GM21381 (cell line): ENCODE results near the gene BTBD1.
"Not testable (repeated sequence)": the region's sequence is repeated elsewhere in the genome, so short reads cannot be mapped to it uniquely, and the experiment has no call there.

ENCODE experiments used
- ATAC-seq: cut with Tn5 transposase; IDR thresholded peaks from one replicate; pipeline ENCODE4 v1.9.1; 2021; ENCODE audit warnings: mild to moderate bottlenecking, moderate library complexity; ENCODE audit not compliant: unreplicated experiment

The BTBD1 gene

DNA sequence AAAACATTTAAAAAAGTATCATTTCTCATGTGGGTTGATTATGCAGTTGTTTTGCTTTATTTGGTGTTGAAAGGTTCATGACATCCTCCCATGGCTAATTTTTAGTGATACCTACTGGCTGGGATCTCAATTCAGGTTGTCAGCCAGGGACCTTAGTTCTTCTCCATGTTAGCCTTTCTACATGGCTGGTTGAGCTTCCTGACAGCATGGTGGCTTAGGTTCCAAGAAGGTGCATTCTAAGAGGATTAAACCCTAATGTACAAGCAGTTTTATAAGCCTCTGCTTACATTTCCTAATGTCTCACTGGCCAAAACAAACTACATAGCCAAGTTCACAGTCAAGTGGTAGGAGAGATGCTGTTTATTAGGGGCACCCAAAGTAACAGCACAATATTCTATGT lies 31.0 kb upstream of the BTBD1 start:
- ATAC-seq: no peak

DNA sequence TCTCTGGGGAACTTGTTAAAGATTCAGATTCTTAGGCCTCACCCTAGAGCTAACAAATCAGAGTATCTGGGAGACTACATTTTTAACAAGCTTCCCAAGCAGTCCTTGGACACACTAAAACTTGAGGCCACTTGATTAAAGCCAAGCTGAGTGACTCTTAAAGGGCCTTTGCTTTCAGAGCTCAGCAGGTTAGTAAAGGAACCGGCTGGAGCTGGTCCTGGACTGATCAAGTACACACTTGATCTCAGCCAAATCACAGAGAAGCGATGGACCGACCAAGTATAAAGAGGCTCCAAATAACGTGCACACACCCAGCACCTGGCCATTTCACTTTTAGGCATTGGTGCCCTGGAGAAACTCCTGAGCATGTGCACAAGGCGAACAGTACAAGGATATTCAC lies 27.5 kb upstream of the BTBD1 start:
- ATAC-seq: no peak

DNA sequence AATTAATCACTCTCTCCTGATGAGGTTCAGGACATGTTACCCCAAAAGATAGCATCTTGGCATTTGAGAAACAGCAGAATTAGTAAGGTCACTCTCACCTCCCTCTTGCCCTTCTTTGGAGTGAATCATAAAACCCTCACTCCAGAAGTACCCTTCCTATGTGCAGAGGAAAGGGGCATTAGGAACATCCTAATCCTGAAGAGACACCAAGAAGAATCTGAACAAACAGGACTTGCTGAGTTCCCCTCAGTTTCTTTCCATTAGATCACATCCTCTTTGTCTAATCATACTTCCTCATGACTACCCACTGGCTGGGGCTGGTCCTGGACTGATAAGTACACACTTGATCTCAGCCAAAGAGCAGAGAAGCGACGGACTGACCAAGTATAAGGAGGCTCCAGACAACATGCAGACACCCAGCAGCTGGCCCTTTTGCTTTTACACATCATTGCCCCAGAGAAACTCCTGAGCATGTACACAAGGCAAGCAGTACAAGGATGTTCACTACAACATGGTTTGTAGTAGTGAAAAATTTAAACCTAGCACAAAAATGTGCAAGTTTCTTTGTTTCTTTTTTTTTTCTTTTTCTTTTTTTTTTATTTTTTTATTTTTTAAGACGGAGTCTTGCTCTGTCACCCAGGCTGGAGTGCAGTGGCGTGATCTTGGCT lies 25.4 kb upstream of the BTBD1 start:
- ATAC-seq: peak; percentile 90

DNA sequence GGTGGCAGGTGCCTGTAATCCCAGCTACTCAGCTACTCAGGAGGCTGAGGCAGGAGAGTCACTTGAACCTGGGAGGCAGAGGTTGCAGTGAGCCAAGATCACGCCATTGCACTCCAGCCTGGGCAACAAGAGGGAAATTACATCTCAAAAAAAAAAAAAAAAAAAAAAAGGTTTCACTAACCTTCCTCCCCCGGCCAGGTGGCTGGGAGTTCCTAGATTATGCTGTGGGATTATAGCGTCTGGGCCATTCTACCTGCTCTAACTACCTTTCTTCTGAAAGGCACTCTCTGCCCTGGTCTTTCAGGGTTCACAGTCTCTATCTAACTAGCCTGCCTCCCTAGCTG lies 24.9 kb upstream of the BTBD1 start:
- ATAC-seq: not testable (repeated sequence)

DNA sequence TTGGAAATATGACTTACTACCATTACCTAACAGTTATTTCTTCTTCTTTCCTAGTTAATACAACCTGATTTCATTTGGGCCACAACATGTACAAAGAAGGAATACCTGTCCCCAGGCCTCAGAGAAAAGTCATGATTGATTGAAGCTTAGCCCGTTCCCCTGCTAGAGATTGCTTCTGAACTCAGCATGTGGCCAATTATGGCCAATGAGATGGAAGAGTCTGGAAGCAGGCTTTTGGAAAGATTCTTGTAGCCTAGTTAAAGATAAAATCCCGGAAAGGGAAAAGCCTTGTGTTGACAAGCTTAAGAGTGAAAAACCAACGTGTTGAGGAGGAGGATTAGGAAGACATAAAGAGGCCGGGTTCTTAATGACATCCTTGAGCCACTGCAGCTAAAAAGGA lies 23.4 kb upstream of the BTBD1 start:
- no peak for ATAC-seq

DNA sequence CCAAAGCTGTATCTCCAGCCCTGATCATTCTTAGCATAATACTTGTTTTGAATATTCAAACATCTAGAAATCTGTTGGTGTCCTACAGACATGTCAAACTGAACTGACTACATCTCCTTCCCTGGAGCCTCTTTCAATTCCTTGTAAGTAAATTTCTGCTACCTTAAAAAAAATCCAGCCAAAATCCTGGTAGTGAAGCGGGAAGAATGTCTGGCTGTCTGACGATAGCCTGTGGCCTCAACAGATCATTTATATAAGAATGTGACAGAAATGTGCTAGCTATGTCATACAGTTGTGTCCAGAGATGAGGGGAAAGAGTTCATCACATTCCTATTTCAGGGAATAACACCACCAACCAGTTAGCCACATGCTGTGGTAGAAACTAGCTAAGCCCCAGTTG lies 21.8 kb upstream of the BTBD1 start:
- ATAC-seq: no peak

DNA sequence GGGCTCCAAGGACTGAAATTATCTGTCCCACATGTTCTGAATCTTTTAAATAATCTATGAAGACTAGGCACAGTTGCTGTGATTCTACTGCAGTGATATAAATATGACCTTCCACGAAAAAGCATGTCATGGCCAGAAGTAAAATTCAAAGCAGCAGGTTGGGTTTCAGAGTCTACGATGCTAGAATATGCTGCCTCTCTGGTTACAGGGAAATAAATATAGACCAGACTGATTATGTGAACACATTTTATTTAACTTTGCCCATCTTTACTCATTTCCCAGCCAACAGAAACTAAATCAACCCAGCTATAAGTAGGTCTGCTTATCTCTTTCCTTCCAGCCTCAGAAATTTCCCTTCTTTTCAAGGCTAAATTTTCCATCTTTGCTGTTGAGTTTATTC lies 20.5 kb upstream of the BTBD1 start:
- ATAC-seq: no peak

DNA sequence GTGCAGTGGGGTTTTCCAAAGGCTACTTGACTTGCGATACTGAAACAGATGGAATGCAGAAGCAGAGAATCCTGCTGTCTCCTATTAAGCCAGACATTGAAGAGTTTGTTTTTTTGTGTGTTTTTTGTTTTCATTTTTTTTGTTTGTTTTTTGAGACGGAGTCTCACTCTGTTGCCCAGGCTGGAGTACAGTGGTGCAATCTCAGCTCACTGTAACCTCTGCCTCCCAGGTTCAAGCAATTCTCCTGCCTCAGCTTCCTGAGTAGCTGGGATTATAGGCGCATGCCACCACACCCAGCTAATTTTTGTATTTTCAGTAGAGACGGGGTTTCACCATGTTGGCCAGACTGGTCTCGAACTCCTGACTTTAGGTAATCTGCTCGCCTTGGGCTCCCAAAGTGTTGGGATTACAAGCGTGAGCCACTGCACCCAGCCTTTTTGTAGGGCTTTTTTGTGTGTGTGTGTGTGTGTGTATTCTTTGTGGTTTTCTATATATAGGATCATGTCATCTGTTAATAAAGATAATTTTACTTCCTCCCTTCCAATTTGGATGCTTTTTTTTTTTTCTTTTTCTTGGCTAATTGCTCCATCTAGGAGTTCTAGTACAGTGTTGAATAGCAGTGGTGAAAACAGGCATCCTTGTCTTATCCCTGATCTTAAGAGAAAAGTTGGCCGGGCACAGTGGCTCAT lies 19.0 kb upstream of the BTBD1 start:
- not testable (repeated sequence) for ATAC-seq

DNA sequence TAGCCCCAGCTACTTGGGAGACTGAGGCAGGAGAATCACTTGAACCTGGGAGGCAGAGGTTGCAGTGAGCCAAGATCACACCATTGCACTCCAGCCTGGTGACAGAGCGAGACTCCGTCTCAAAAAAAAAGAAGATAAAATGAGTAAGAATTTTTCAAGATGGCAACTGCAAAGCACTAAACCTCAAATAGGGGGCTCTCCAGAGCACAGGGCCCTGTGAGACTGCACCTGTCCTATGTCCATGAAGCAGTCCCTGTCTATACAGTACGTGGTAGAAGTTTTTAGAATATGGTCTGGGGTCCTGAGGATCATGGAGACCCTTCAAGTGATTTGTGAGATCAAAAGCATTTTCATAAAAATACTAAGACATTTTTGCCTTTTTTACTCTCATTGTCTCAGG lies 18.4 kb upstream of the BTBD1 start:
- ATAC-seq: not testable (repeated sequence)

DNA sequence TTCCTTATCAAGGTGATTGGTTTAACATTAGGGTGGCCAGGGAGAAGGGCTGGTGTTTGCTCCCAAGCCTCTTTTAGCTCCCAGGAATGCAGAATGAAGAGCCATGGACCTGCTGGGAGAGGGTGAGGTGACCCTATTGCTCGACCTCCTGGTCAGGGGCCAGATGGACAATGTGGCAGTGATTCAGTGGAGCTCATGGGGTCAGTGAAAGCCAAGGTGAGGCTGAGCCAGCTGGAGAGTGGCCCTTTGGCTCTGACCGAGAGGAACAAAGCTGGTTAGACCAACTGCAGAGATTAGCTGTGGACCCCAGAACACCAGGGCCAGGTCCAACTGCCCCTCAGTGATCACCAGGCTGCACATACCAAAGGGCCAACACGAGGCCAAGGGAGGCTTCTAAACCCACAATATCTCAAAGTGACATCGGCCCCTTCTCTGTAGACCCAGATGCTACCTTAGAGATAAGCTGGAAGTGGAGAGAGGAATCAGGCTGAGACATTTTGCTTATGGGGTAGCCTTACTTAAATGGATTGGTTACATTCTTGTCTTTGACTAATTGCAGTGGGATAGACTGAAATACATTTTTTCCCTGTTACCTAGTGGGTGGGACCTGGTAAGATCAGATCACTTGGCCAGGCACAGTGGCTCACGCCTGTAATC lies 15.8 kb upstream of the BTBD1 start:
- ATAC-seq: no peak

DNA sequence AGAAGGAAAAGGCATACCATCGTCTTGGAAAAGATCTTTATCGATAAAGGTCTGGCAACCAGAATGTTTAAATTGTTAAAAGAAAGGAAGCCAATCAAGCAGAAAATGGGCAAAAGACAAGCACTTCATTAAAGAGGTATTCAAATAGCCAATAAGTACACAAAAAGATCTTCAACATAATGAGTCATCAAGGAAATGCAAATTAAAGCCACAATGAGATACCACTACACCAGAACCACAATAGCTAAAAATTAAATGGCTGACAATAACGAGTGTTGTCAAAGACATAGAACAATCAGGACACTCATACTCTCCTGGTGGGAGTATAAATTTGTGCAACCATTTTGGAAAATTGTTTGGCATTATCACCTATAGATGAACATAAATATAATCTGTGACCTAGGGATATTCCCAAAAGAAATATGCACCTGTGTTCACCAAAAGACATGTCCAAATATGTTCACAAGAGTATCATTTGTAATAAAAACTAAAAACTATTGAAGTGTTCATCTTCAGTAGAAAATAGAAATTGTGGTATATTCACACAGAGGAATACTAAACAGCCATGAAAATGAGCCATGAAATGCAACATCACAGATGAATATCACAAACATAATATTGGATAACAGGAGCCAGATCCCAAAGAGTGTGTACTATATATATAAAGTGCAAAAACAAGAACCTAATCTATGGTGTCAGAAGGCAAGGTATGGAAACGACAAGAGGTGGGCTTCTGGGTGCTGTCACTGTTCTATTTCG lies 14.4 kb upstream of the BTBD1 start:
- no peak for ATAC-seq

DNA sequence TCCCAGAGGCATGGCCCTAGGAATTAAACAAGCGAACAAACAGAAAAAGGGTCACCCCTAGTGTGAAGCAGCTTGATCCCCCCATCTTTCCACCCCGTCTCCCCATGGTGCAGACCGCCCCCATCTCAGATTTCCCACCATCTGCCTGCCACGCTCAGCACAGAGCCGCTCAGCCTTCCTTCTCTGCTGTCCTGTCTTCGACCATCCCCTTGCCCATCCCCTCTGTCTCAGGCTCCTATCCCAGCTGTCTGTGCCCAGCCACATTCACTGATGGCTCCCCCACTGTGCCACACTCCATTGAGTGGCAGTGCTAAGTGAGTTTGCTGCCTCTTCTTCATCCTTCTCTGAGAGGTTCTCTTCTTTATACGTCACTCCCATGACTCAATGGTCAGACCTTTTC lies 11.7 kb upstream of the BTBD1 start:
- ATAC-seq: no peak

DNA sequence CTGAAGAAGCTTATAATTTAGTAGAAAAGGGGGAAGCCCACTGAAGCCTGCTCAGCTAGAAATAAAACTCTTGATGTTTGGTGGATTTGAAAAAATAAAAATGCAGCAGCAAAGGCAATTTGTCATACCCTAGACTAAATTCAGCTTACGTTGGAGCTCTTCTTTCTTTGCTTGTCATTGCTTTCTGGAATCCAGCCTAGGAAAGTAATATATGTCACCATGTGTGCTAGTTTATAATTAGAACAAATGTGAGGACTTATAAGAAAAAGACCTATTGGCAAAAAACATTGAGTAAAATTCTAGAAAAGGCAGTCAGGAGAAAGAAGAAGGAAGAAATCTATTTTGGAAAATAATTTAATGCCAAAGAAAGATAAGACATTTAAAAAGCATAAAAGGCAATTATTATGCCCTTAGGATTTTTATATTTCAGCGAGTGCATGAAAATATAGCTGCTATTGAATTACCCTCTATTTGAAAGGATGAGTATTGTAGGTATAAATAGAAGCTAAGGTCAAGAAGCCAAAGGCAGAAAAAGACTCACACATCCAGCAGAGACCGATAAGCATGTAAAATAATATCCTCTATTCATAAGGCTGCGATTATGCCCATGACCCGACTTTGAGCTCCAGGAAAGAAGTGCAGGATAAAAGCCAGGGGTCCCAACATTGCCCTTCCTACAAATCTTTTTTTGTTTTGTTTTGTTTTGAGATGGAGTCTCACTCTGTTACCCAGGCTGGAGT lies 10.6 kb upstream of the BTBD1 start:
- no peak for ATAC-seq

DNA sequence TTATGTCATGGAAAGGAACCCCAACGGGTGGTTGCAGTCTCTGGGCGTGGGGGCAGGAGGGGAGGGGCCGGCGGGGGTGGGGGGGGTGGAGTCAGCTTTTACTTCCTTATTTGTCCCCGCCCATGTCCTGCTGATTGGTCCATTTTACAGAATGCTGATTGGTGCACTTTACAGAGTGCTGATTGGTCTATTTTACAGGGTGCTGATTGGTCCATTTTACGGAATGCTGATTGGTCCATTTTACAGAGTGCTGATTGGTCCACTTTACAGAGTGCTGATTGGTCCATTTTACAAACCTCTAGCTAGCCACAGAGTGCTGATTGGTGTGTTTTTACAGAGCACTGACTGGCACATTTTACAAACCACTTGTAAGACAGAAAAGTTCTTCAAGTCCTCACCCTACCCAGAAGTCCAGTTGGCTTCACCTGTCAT lies 2.2 kb upstream of the BTBD1 start:
- not testable (repeated sequence) for ATAC-seq

DNA sequence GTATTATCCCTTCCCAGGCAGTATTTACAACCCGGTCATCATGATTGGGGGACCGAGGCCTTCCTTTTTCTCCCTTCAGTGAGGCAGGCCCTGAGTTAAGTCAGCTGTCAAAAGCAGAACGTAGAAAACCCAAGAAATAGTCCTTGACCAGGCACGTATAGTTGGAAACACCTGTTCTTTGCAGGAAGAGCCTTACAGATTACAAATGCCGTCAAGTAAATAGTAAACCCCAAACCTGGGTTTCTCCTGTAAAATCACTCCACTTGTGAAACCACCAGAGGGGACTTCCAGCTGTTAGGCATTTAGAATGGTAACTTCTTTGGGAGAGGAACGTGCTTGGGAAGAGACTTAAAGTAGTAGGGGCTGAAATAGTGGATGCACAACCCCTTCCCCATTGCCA lies 1.0 kb upstream of the BTBD1 start:
- ATAC-seq: no peak

DNA sequence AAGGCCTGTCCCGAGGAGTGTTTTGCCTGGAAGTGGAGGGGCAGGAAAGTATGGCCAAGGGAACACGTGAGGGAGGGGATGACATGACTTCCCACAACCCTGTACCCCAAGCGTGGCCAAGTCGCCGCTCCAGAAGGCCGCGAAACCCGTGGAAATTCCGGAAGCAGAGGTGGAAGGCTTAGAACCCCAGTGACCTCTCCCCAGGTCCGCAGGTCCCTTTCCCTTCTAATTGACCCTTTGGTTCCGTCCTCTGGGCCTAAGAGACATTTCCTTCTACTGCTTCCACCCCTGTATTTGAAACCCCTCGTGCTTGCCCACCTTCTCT lies 548 bp upstream of the BTBD1 start:
- no peak for ATAC-seq

DNA sequence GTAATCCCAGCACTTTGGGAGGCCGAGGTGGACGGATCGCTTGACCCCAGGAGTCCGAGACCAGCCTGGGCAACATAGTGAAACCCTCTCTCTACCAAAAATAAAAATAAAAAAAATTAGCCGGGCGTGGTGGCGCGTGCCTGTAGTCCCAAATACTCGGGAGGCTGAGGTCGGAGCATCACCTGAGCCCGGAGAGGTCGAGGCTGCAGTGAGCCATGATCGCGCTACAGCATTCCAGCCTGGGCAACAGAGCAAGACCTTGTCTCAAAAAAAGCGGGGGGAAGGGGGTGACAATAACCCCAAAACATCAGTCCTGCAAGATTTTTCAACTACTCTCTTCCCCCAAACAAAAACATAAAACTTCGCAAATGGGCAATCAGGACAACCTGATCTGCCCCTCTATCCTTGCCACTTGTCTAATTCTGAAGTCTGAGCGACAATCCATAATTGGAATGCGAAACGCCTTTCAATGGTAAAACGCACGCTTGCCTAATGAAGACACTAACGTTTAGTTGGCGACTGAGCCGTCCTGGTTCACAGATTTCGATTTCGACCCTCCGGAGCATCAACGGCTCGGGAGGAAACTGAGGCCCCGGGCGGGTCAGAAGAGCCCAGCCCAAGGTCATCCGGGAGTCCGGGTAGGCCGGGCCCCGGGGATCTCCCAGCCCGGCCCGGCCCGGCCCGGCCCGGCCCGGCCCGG lies 868 bp downstream of the BTBD1 start:
- no peak for ATAC-seq

DNA sequence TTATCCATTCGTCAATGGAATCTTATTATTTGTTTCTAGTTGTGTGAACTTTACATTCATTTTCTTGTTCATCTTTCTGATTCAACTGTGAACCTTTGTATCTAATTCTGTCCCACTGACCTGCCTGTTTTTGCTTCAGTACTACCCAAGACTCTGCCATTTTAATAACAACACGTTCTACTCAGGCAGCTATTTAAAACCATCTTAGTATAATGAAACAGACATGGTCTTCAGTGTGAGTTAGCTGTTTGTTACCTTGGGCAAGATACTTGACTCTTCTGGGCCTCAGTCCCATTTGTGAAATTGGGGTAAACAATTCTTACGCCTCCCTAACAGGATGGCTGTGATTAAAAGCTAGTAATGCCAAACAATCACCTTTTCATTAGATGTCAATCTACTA lies 1.6 kb downstream of the BTBD1 start:
- no peak for ATAC-seq

DNA sequence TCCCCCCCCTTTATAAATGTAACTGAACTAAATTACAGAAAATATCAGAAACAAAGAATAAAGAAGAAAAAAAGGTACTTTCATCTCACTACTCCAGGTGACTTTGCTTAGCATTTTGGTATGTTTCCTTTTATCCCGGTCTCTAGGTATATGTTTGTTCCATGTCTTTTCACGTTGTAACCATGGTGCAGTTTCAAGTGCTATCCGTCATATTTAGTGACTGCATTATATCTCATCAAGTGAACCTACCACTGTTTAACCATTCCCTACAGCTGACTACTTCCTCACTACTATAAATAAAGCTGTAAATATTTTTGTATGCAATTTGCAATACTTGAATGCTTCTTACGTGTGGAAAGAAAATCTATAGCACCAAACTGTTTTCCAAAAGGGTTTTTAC lies 2.2 kb downstream of the BTBD1 start:
- no peak for ATAC-seq

DNA sequence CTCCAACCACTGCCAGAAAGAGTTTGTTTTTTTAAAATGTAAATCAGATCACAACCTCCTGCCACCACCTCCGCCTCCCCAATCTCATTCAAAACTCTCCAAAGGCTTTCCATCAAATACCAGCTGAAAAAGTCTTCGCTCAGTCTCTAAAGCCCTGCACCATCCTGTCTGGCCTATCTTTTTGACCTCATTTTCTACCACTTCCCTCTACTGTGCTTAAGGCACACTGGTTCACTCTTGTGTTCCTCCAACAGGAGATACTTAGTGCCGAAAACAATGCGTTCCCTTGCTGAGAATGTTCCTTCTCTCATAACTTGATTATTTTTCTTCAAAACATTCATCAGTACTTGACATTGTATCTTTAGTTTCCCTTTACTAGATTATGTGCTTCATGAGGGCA lies 3.5 kb downstream of the BTBD1 start:
- no peak for ATAC-seq

DNA sequence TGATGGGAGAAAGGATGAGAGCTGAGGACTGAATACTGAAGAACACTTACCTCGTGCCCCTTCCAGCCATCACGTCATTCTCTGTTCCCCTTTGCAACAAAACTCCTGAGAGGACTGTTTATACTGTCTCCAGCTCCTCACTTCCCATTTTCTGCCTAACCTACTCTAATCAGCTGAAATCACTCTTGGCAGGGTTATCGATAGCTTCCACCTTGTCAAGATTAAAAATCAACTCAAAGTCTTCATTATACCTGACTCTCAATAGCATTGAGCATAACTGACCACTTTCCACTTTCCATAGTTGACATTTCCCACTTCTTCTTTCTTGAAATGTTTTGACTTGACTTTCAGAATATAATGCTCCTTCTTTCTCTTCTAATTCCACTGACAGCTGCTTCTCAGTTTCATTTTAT lies 4.3 kb downstream of the BTBD1 start:
- peak; percentile 24 for ATAC-seq
